Breast epithelium (tissue), 3 donors: ENCODE results near the gene TOX2.

Experiments
- POLR2A ChIP-seq: fragments of 450-650 bp; IDR thresholded peaks from one replicate; pipeline ENCODE4 v1.6.1; 2016; ENCODE audit warnings: antibody characterized with exemption, mild to moderate bottlenecking, moderate library complexity
- POLR2AphosphoS5 ChIP-seq, 3 donors: sonication (generic); formaldehyde crosslinking; IDR thresholded peaks; one replicate each; pipeline ENCODE4 v1.6.1; 2017; ENCODE audit warnings: antibody characterized with exemption in 3 of 3
- TF ChIP-seq, protein P1 (sequence below), 3 donors: fragments of 450-650 bp; IDR thresholded peaks; one replicate each; pipeline ENCODE4 v1.5.1; 2016 to 2017; ENCODE audit warnings: antibody characterized with exemption in 3 of 3, mild to moderate bottlenecking in 3 of 3, moderate library complexity in 3 of 3

DNA sequence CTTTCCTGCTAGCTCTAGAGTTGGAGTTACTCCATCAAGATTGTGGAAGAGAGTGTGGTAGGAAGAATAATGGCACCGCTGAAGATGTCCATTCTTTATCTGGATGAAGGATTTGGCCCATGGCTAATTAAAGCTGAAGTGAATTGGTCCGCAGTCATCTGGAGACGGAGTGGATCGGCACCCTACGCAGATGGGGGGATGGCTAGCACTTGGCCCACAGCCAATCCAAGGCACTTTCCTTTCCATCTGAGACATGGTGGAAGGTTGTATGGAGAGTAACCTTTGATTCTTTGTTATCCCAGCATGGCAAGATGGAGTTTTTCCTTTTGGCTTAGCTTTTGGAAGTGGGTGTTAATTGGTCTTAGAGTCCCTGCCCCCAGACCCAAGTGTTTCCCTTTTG, 184.0 kb downstream of the TOX2 start:
- TF ChIP-seq POLR2A = no peak
- TF ChIP-seq, protein P1, sequence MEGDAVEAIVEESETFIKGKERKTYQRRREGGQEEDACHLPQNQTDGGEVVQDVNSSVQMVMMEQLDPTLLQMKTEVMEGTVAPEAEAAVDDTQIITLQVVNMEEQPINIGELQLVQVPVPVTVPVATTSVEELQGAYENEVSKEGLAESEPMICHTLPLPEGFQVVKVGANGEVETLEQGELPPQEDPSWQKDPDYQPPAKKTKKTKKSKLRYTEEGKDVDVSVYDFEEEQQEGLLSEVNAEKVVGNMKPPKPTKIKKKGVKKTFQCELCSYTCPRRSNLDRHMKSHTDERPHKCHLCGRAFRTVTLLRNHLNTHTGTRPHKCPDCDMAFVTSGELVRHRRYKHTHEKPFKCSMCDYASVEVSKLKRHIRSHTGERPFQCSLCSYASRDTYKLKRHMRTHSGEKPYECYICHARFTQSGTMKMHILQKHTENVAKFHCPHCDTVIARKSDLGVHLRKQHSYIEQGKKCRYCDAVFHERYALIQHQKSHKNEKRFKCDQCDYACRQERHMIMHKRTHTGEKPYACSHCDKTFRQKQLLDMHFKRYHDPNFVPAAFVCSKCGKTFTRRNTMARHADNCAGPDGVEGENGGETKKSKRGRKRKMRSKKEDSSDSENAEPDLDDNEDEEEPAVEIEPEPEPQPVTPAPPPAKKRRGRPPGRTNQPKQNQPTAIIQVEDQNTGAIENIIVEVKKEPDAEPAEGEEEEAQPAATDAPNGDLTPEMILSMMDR (IDR thresholded peaks at IDR 0.05) = no peak
- no peak for TF ChIP-seq POLR2AphosphoS5 (IDR thresholded peaks at IDR 0.05)
